ENCODE measurements around the gene RIMS1. TPM values are rescaled to one million over a fixed set of nuclear protein-coding genes. Genes with fewer than 3 reads are reported as not detected.

Gene RIMS1
- total RNA-seq, 1 donor from 2014 or later, result 24.7 TPM

DNA sequence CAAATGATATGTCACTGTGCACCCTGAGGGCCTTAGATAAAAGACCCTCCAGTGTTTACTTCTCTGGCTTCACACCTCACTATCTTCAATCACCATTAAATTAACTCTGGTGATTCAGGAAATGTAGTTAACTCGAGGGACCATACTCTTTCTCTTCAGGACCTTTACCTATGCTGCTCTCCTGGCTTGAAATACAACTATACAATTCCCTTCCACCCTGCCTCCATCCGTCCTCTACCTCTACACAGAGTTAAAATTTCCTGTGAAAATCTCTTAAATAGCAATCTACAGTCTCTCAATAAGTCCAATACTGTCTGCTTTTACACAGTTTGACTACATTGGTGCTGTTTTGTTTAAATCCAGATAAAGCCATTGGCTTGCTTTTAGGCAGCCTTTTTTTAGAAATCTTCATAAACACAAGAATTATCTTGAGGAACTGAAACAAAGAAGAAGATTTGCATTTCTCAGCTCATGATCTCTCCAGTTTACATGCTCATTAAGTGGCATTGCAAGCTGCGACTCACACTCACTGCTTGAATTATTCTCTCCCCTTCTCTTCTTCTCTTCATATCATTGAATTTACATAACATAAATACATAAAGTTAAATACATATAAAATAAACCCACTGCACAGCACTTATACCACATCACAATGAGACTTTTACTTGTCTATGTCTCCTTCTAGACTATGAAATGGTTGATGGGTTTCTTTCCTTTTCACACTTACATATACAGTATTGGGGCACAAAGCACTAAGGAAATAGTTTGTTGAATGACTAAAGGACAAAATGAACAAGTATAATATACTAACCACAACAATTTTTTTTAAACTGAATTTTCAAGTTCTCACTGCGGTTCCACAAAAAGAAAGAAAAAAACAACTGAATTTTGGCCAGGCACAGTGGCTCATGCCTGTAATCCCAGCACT, 496.5 kb downstream of the RIMS1 start:
- no peaks in the 10 kb centered on the region for H3K4me1 Mint-ChIP-seq (ENCODE audit: unreplicated experiment)
- no peak for DNase-seq (ENCODE audit: extremely low spot score, unreplicated experiment)
- H3K27ac Mint-ChIP-seq (ENCODE audit: unreplicated experiment), result no peak overlapping the region
- H3K4me3 Mint-ChIP-seq (ENCODE audit: unreplicated experiment), result no peak overlapping the region
- TF ChIP-seq, protein P1, sequence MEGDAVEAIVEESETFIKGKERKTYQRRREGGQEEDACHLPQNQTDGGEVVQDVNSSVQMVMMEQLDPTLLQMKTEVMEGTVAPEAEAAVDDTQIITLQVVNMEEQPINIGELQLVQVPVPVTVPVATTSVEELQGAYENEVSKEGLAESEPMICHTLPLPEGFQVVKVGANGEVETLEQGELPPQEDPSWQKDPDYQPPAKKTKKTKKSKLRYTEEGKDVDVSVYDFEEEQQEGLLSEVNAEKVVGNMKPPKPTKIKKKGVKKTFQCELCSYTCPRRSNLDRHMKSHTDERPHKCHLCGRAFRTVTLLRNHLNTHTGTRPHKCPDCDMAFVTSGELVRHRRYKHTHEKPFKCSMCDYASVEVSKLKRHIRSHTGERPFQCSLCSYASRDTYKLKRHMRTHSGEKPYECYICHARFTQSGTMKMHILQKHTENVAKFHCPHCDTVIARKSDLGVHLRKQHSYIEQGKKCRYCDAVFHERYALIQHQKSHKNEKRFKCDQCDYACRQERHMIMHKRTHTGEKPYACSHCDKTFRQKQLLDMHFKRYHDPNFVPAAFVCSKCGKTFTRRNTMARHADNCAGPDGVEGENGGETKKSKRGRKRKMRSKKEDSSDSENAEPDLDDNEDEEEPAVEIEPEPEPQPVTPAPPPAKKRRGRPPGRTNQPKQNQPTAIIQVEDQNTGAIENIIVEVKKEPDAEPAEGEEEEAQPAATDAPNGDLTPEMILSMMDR (IDR thresholded peaks at IDR 0.05), result no peak
- peaks cover 11% of the 10 kb centered on the region for H3K36me3 Mint-ChIP-seq (ENCODE audit: unreplicated experiment)
- no peaks in the 10 kb centered on the region for H3K27me3 Mint-ChIP-seq (ENCODE audit: unreplicated experiment)
- no peaks in the 10 kb centered on the region for H3K9me3 Mint-ChIP-seq (ENCODE audit: unreplicated experiment)

DNA sequence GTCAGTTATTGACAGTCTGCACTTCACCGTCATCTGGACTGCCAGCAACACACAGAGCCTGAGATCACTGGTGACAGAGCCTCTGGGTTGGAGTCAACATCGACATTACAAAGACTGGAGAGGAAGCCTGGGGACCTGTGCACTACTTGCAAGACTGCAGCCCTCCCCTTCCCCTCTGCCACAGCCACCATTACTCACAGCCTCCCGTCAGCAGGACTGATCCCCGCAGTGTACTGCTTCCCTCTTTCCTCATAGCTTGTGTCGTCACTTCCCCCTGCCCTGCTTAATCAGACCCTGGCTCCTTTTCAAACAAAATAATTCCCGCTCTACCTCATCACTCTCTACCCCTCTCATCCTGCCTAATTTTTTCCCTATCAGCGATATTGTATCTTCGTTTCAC, 500.0 kb downstream of the RIMS1 start:
- H3K27ac Mint-ChIP-seq (ENCODE audit: unreplicated experiment), result no peak overlapping the region
- peaks cover 17% of the 10 kb centered on the region for H3K36me3 Mint-ChIP-seq (ENCODE audit: unreplicated experiment)
- no peak overlapping the region for H3K4me3 Mint-ChIP-seq (ENCODE audit: unreplicated experiment)
- no peaks in the 10 kb centered on the region for H3K4me1 Mint-ChIP-seq (ENCODE audit: unreplicated experiment)
- DNase-seq (ENCODE audit: extremely low spot score, unreplicated experiment), result no peak
- H3K27me3 Mint-ChIP-seq (ENCODE audit: unreplicated experiment), result no peaks in the 10 kb centered on the region
- TF ChIP-seq, protein P1 (IDR thresholded peaks at IDR 0.05), result no peak
- H3K9me3 Mint-ChIP-seq (ENCODE audit: unreplicated experiment), result no peaks in the 10 kb centered on the region

DNA sequence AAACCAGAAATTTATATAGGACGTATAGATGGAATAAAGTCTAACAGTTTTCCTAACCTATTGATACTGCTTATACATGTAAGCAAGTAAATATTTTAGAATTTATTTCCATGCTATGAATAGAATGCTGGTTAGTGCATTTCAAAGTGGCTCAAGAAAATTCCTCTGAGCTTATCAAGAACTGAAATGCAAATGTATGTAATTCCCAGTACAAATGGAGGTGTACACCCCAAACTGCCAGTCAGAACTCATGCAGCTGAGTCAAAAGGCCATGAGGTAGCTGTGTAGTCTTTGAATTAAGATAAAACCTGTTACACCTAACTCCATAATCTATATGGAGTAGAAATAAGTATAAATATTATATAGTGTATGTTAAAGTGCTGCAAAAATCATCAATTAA, 503.3 kb downstream of the RIMS1 start:
- H3K4me3 Mint-ChIP-seq (ENCODE audit: unreplicated experiment), result no peak overlapping the region
- TF ChIP-seq, protein P1 (IDR thresholded peaks at IDR 0.05), result no peak
- H3K9me3 Mint-ChIP-seq (ENCODE audit: unreplicated experiment), result no peaks in the 10 kb centered on the region
- no peak overlapping the region for H3K27ac Mint-ChIP-seq (ENCODE audit: unreplicated experiment)
- DNase-seq (ENCODE audit: extremely low spot score, unreplicated experiment), result no peak
- no peaks in the 10 kb centered on the region for H3K4me1 Mint-ChIP-seq (ENCODE audit: unreplicated experiment)
- peaks cover 35% of the 10 kb centered on the region for H3K36me3 Mint-ChIP-seq (ENCODE audit: unreplicated experiment)
- H3K27me3 Mint-ChIP-seq (ENCODE audit: unreplicated experiment), result no peaks in the 10 kb centered on the region

DNA sequence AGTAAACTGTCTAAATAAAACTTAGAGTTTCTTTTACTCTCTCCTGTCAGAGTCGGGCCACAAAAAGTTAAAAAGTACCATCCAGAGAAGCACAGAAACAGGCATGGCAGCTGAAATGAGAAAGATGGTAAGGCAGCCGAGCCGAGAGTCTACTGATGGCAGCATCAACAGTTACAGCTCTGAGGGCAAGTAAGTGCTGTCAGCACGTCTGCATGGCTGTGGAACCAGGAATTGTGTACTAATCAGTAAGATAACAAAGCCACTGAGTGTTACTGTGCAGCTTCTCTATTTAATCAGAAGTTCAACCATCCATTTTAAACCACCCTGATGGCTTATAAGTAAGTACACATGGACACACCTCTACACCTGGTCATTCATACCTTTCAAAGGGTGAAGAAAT, 504.2 kb downstream of the RIMS1 start:
- Mint-ChIP-seq H3K27me3 (ENCODE audit: unreplicated experiment) (no peaks in the 10 kb centered on the region), H3K9me3 (ENCODE audit: unreplicated experiment) (no peaks in the 10 kb centered on the region), H3K4me1 (ENCODE audit: unreplicated experiment) (no peaks in the 10 kb centered on the region), H3K4me3 (ENCODE audit: unreplicated experiment) (no peak overlapping the region), H3K36me3 (ENCODE audit: unreplicated experiment) (peaks cover 42% of the 10 kb centered on the region), H3K27ac (ENCODE audit: unreplicated experiment) (no peak overlapping the region)
- DNase-seq (ENCODE audit: extremely low spot score, unreplicated experiment), result no peak
- TF ChIP-seq, protein P1 (IDR thresholded peaks at IDR 0.05), result no peak

DNA sequence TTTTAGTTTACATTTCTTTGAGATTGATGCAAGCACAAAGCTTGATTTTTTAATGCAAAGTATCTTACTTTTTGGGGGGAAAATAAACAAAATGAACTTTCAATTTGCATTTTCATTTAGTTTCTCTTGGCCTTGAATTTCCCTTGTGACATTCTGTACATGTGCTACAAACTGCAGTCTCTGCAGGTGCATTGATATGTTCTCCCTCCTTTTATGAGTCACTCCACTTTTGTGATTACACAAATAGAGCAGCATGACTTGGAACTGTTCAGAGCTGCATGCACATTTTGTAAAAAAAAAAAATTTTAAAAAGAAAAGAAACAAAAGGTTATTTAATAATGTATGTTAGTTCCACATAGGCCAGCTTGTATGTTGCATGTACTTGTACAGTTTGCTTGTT, 515.5 kb downstream of the RIMS1 start:
- Mint-ChIP-seq H3K36me3 (ENCODE audit: unreplicated experiment) (peaks cover 18% of the 10 kb centered on the region), H3K27ac (ENCODE audit: unreplicated experiment) (no peak overlapping the region), H3K27me3 (ENCODE audit: unreplicated experiment) (no peaks in the 10 kb centered on the region), H3K4me1 (ENCODE audit: unreplicated experiment) (no peaks in the 10 kb centered on the region), H3K4me3 (ENCODE audit: unreplicated experiment) (no peak overlapping the region), H3K9me3 (ENCODE audit: unreplicated experiment) (no peaks in the 10 kb centered on the region)
- TF ChIP-seq, protein P1 (IDR thresholded peaks at IDR 0.05), result no peak
- no peak for DNase-seq (ENCODE audit: extremely low spot score, unreplicated experiment)

Data from osteocyte (in vitro differentiated cells).